OCI-LY3 (cell line): ENCODE measurements around the gene AGAP1.

Experiments used
- H2AFZ ChIP-seq: fragments of 200-600, 300-600 bp; shearing (Covaris generic); 2 replicates; pipeline ENCODE4 v1.6.0; 2014; ENCODE audit warnings: antibody characterized with exemption, low read depth, low read length
- H3K27ac ChIP-seq: fragments of 200-600, 300-600 bp; sonication (generic); 2 replicates; pipeline ENCODE4 v1.5.1; 2014; ENCODE audit warnings: mild to moderate bottlenecking, low read length, moderate library complexity, mixed read lengths
- H3K27me3 ChIP-seq: fragments of 200-600, 300-600 bp; sonication (generic); 2 replicates; pipeline ENCODE4 v1.6.1; 2014; ENCODE audit warnings: low read depth, low read length, mixed read lengths
- H3K36me3 ChIP-seq: fragments of 200-600, 300-600 bp; sonication (generic); replicated peaks from 2 replicates; pipeline ENCODE3; 2014; ENCODE audit warnings: low read depth, low read length, mixed read lengths
- H3K4me1 ChIP-seq: fragments of 300-600, 200-600 bp; sonication (generic); 2 replicates; pipeline ENCODE4 v1.6.1; 2014; ENCODE audit warnings: low read length, mixed read lengths
- H3K4me2 ChIP-seq: fragments of 200-600, 300-600 bp; sonication (generic); 2 replicates; pipeline ENCODE4 v1.6.1; 2014; ENCODE audit warnings: low read length, mixed read lengths
- H3K4me3 ChIP-seq: fragments of 300-600, 200-600 bp; sonication (generic); 2 replicates; pipeline ENCODE4 v1.5.1; 2014; ENCODE audit warnings: antibody characterized with exemption, mild to moderate bottlenecking, low read length, moderate library complexity
- H3K79me2 ChIP-seq: fragments of 300-600, 200-600 bp; shearing (Covaris generic); 2 replicates; pipeline ENCODE4 v1.6.1; 2014; ENCODE audit warnings: mild to moderate bottlenecking, low read length, mixed read lengths
- H3K9ac ChIP-seq: fragments of 300-600, 200-600 bp; shearing (Covaris generic); 2 replicates; pipeline ENCODE4 v1.6.0; 2014; ENCODE audit warnings: mild to moderate bottlenecking, low read length, moderate library complexity
- H3K9me3 ChIP-seq: fragments of 200-600, 300-600 bp; shearing (Covaris generic); 2 replicates; pipeline ENCODE4 v1.6.1; 2014; ENCODE audit warnings: low read length, mixed read lengths; ENCODE audit not compliant: insufficient read depth
- H4K20me1 ChIP-seq: fragments of 200-600, 300-600 bp; sonication (generic); 2 replicates; pipeline ENCODE4 v1.6.1; 2016; ENCODE audit warnings: low read length, mixed read lengths; ENCODE audit not compliant: insufficient read depth
- EZH2phosphoT487 ChIP-seq: fragments of 200-600 bp; shearing (Covaris generic); IDR thresholded peaks from 2 replicates; pipeline ENCODE4 v1.6.1; 2018; ENCODE audit warnings: antibody characterized with exemption, mixed run types, low read depth
- TF ChIP-seq, protein P1 (sequence below): fragments of 200-600, 300-600 bp; sonication (generic); IDR thresholded peaks from 2 replicates; pipeline ENCODE4 v1.5.1; 2014; ENCODE audit warnings: antibody characterized with exemption, low read length, low read depth

The AGAP1 gene

GRCh38 chr2:235513984-235514626, 20.3 kb downstream of the AGAP1 start:
- no peak for TF ChIP-seq EZH2phosphoT487
- TF ChIP-seq, protein P1, sequence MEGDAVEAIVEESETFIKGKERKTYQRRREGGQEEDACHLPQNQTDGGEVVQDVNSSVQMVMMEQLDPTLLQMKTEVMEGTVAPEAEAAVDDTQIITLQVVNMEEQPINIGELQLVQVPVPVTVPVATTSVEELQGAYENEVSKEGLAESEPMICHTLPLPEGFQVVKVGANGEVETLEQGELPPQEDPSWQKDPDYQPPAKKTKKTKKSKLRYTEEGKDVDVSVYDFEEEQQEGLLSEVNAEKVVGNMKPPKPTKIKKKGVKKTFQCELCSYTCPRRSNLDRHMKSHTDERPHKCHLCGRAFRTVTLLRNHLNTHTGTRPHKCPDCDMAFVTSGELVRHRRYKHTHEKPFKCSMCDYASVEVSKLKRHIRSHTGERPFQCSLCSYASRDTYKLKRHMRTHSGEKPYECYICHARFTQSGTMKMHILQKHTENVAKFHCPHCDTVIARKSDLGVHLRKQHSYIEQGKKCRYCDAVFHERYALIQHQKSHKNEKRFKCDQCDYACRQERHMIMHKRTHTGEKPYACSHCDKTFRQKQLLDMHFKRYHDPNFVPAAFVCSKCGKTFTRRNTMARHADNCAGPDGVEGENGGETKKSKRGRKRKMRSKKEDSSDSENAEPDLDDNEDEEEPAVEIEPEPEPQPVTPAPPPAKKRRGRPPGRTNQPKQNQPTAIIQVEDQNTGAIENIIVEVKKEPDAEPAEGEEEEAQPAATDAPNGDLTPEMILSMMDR = no peak
- Histone ChIP-seq H3K4me3 (no peak overlapping the region), H3K27me3 (no peaks in the 10 kb centered on the region), H3K36me3 (no peaks in the 10 kb centered on the region), H3K79me2 (no peaks in the 10 kb centered on the region), H3K9ac (no peak overlapping the region), H3K4me1 (no peaks in the 10 kb centered on the region), H3K27ac (no peak overlapping the region), H4K20me1 (no peaks in the 10 kb centered on the region), H2AFZ (no peak overlapping the region), H3K9me3 (no peaks in the 10 kb centered on the region), H3K4me2 (no peak overlapping the region)

DNA sequence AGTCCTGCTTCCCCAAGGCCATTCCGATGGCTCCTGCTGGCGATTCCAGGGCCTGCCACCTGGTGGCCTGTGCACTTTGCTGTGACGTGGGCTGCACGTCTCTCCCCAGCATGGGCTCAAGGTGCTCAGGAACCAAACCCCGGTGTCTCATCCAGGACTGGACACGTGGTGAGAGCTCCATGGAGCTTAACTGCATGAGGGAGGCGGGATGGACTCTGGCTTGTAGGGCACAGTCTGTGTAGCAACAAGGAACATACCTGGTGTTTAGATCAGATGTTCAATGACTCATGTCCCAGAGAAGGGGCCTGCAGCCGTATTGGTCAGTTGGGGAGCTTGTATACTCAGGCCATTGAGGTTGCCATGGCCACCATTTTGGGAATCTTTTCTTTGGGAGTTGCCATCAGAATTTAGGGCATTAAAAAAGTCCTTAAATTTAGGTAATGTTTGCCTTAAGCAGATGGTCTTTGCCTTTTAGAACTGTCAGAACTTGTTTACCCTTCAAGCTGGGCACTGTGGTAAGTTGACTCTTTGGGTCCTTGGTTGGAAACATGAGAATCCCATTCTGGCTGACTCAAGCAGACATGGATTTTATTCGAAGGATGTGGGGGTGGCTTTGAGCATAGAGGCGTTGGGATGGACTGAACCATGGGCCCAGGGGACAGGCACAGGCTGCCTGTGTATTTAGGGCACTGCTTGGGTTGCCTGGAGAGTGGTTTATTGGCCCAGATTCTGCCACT, 21.0 kb downstream of the AGAP1 start:
- Histone ChIP-seq H3K9me3 (no peaks in the 10 kb centered on the region), H2AFZ (no peak overlapping the region), H3K36me3 (no peaks in the 10 kb centered on the region), H4K20me1 (no peaks in the 10 kb centered on the region), H3K4me1 (no peaks in the 10 kb centered on the region), H3K4me2 (no peak overlapping the region), H3K27ac (no peak overlapping the region), H3K4me3 (no peak overlapping the region), H3K79me2 (no peaks in the 10 kb centered on the region), H3K9ac (no peak overlapping the region), H3K27me3 (no peaks in the 10 kb centered on the region)
- TF ChIP-seq, protein P1 = no peak
- no peak for TF ChIP-seq EZH2phosphoT487

DNA sequence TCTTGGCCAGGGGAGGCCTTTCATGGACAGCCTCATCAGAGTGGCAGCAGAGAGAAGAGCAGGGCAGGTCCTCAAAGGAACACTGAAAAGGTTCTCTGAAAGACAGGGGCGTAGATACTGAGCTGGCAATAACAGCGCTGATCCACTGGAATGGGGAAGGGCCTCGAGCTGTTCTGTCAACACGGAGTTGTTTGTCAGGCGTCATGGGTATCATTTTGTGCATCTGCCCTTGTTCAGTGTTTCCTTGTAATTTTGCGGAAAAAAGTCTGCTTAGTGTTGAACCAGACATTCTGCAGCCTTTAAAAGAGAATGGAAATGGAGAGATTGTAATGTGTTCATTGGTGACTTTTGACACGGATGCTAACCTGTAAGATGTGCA, 21.5 kb downstream of the AGAP1 start:
- no peaks in the 10 kb centered on the region for H3K79me2 ChIP-seq
- H3K4me2 ChIP-seq = no peak overlapping the region
- no peak overlapping the region for H3K9ac ChIP-seq
- TF ChIP-seq, protein P1 = no peak
- TF ChIP-seq EZH2phosphoT487 = no peak
- H3K27me3 ChIP-seq = no peaks in the 10 kb centered on the region
- no peaks in the 10 kb centered on the region for H3K36me3 ChIP-seq
- H3K27ac ChIP-seq = no peak overlapping the region
- no peaks in the 10 kb centered on the region for H4K20me1 ChIP-seq
- no peaks in the 10 kb centered on the region for H3K4me1 ChIP-seq
- no peak overlapping the region for H3K4me3 ChIP-seq
- no peak overlapping the region for H2AFZ ChIP-seq
- no peaks in the 10 kb centered on the region for H3K9me3 ChIP-seq

DNA sequence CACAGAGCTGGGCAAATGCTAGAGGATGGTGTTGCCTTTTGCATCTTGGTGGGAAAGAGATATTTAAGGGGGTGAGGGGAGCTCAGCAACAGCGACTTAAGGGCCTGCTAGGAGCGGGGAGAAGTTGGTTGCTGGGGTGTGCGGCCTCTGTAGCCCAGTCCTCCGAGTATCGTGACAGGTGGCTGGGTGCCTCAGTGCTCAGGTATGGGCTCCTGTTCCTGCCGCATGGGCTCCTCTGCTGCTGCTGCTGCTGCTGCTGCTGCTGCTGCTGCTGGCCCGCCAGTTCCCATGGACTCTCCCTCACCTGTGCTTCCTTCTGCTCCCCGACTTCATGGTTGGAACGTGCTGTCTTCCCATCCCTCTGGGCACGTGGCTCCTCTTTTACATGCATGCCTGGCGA, 22.0 kb downstream of the AGAP1 start:
- Histone ChIP-seq H3K4me3 (no peak overlapping the region), H3K4me1 (no peaks in the 10 kb centered on the region), H3K36me3 (no peaks in the 10 kb centered on the region), H4K20me1 (no peaks in the 10 kb centered on the region), H3K9me3 (no peaks in the 10 kb centered on the region), H3K9ac (no peak overlapping the region), H3K79me2 (no peaks in the 10 kb centered on the region), H3K27ac (no peak overlapping the region), H2AFZ (no peak overlapping the region), H3K4me2 (no peak overlapping the region), H3K27me3 (no peaks in the 10 kb centered on the region)
- no peak for TF ChIP-seq EZH2phosphoT487
- TF ChIP-seq, protein P1 = no peak
